ENCODE measurements around the gene TGFBR2. TPM values are rescaled to one million over a fixed set of nuclear protein-coding genes. Genes with fewer than 3 reads are reported as not detected.
A peak's percentile ranks its signal among the peaks of the same experiment; 100 is the strongest.

Gene TGFBR2
- polyA plus RNA-seq, 1 experiment = 61.0 TPM

GRCh38 chr3:30676424-30677346, 70.3 kb downstream of the TGFBR2 start:
- no peak for TF ChIP-seq CTCF (IDR thresholded peaks at IDR 0.05; ENCODE audit: insufficient read depth, low read depth, low read length)
- POLR2A ChIA-PET = no interaction called here

GRCh38 chr3:30677347-30677685, 70.9 kb downstream of the TGFBR2 start:
- H3K4me3 ChIP-seq (ENCODE audit: low read depth, low read length) = no peak overlapping the region
- TF ChIP-seq CTCF (IDR thresholded peaks at IDR 0.05; ENCODE audit: insufficient read depth, low read depth, low read length) = no peak
- ChIA-PET CTCF (interaction anchor here (1.3 kb wide), 1 partner anchor 160 kb away, joined by 3 read pairs; no protein-coding TSS in a partner anchor), POLR2A (no interaction called here)
- no peak for DNase-seq (ENCODE audit: low read depth)
- H3K36me3 ChIP-seq (ENCODE audit: control insufficient read depth, insufficient read depth, low read length) = peaks cover 6% of the 10 kb centered on the region
- H3K27me3 ChIP-seq (ENCODE audit: control insufficient read depth, insufficient read depth, low read length) = no peaks in the 10 kb centered on the region

More at GRCh38 chr3:30676424-30677346, 70.3 kb downstream of the TGFBR2 start:
- Histone ChIP-seq H3K4me3 (ENCODE audit: low read depth, low read length) (no peak overlapping the region), H3K27me3 (ENCODE audit: control insufficient read depth, insufficient read depth, low read length) (no peaks in the 10 kb centered on the region), H3K36me3 (ENCODE audit: control insufficient read depth, insufficient read depth, low read length) (peaks cover 13% of the 10 kb centered on the region)
- CTCF ChIA-PET = interaction anchor here (1.3 kb wide), 1 partner anchor 159 kb away, joined by 3 read pairs; no protein-coding TSS in a partner anchor
- no peak for DNase-seq (ENCODE audit: low read depth)

- no peak overlapping the region for H3K4me3 ChIP-seq (ENCODE audit: low read depth, low read length)
- TF ChIP-seq CTCF (IDR thresholded peaks at IDR 0.05; ENCODE audit: insufficient read depth, low read depth, low read length) = no peak
- CTCF ChIA-PET = interaction anchor here (1.8 kb wide), 2 partner anchors 10 to 12 kb away, joined by 3 to 4 read pairs; no protein-coding TSS in a partner anchor
- no peak for DNase-seq (ENCODE audit: low read depth)
- H3K36me3 ChIP-seq (ENCODE audit: control insufficient read depth, insufficient read depth, low read length) = peaks cover 5% of the 10 kb centered on the region
- H3K27me3 ChIP-seq (ENCODE audit: control insufficient read depth, insufficient read depth, low read length) = no peaks in the 10 kb centered on the region
- POLR2A ChIA-PET = no interaction called here
These were observed 72.6 kb downstream of the TGFBR2 start for GRCh38 chr3:30679045-30679444.

GRCh38 chr3:30680789-30681648, 74.6 kb downstream of the TGFBR2 start:
- peak; percentile 70 for DNase-seq (ENCODE audit: low read depth)
- ChIA-PET CTCF (interaction anchor here (0.8 to 0.9 kb wide), 2 partner anchors 12 to 668 kb away, joined by 3 read pairs; no protein-coding TSS in a partner anchor), POLR2A (no interaction called here)
- no peak overlapping the region for H3K4me3 ChIP-seq (ENCODE audit: low read depth, low read length)
- no peak for TF ChIP-seq CTCF (IDR thresholded peaks at IDR 0.05; ENCODE audit: insufficient read depth, low read depth, low read length)
- peaks cover 2% of the 10 kb centered on the region; the same call in 1 of the 2 replicates for H3K36me3 ChIP-seq (ENCODE audit: control insufficient read depth, insufficient read depth, low read length)
- H3K27me3 ChIP-seq (ENCODE audit: control insufficient read depth, insufficient read depth, low read length) = no peaks in the 10 kb centered on the region

Data from BJ (cell line).